ENCODE data around the gene GPR17.

Gene GPR17

GRCh38 chr2:127695491-127696472 lies 49.8 kb downstream of the GPR17 start:
- DNase-seq, result peak; percentile 13

- DNase-seq, result no peak
Measured at GRCh38 chr2:127697482-127698180, 51.7 kb downstream of the GPR17 start.

GRCh38 chr2:127698553-127699355 lies 52.8 kb downstream of the GPR17 start:
- DNase-seq, result no peak

GRCh38 chr2:127700527-127701192 lies 54.7 kb downstream of the GPR17 start:
- peak; percentile 57 for DNase-seq

- DNase-seq, result peak; percentile 91
Measured at GRCh38 chr2:127701193-127701650, 55.3 kb downstream of the GPR17 start, which contains the start of gene SFT2D3. SFT2D3 (plus strand) TSS chr2:127701497; CDS start chr2:127701529, 32 bp downstream.

GRCh38 chr2:127701651-127702394 lies 55.9 kb downstream of the GPR17 start:
- DNase-seq, result peak; percentile 65
